Activated CD4-positive, alpha-beta T cell treated with anti-CD3 and anti-CD28 coated beads, Interleukin-2, amount 50 U/mL, for 48 hours (primary cell): ENCODE results near the gene CELF4.

Experiments used
- DNase-seq, 2 experiments: peaks; one replicate each; pipeline ENCODE4 v3.0.0-alpha.2; 2020

The CELF4 gene

GRCh38 chr18:37571266-37571665, 5.7 kb upstream of the CELF4 start:
- DNase-seq: no peak

- DNase-seq: no peak
Observed at GRCh38 chr18:37570336-37570930, 4.8 kb upstream of the CELF4 start.

- DNase-seq: no peak
Observed at GRCh38 chr18:37568671-37569070, 3.1 kb upstream of the CELF4 start.

GRCh38 chr18:37567994-37568359, 2.4 kb upstream of the CELF4 start:
- DNase-seq: no peak

- DNase-seq: no peak
Observed at GRCh38 chr18:37567061-37567993, 1.7 kb upstream of the CELF4 start.

GRCh38 chr18:37566479-37567060, 972 bp upstream of the CELF4 start:
- no peak for DNase-seq

GRCh38 chr18:37565977-37566478, 430 bp upstream of the CELF4 start:
- DNase-seq: no peak

GRCh38 chr18:37564711-37565100, 892 bp downstream of the CELF4 start:
- peak in 1 of 2 experiments; percentile 10 for DNase-seq

- DNase-seq: no peak
Observed at GRCh38 chr18:37563931-37564392, 1.6 kb downstream of the CELF4 start.

- DNase-seq: no peak
Observed at GRCh38 chr18:37561986-37562385, 3.6 kb downstream of the CELF4 start.

- DNase-seq: no peak
Observed at GRCh38 chr18:37560003-37560402, 5.6 kb downstream of the CELF4 start.

GRCh38 chr18:37559194-37559593, 6.4 kb downstream of the CELF4 start:
- DNase-seq: no peak

- DNase-seq: no peak
Observed at GRCh38 chr18:37554399-37554787, 11.2 kb downstream of the CELF4 start.

GRCh38 chr18:37553633-37554398, 11.8 kb downstream of the CELF4 start:
- no peak for DNase-seq

GRCh38 chr18:37552286-37552685, 13.3 kb downstream of the CELF4 start:
- no peak for DNase-seq

- no peak for DNase-seq
Observed at GRCh38 chr18:37551846-37552245, 13.8 kb downstream of the CELF4 start.

- no peak for DNase-seq
Observed at GRCh38 chr18:37551249-37551648, 14.3 kb downstream of the CELF4 start.

GRCh38 chr18:37550118-37550875, 15.3 kb downstream of the CELF4 start:
- no peak for DNase-seq

- DNase-seq: no peak
Observed at GRCh38 chr18:37548679-37549289, 16.8 kb downstream of the CELF4 start.

GRCh38 chr18:37547196-37547827, 18.3 kb downstream of the CELF4 start:
- no peak for DNase-seq

- no peak for DNase-seq
Observed at GRCh38 chr18:37546651-37547050, 18.9 kb downstream of the CELF4 start.

GRCh38 chr18:37546272-37546537, 19.4 kb downstream of the CELF4 start:
- DNase-seq: no peak
